Inflammatory macrophage treated with lipopolysaccharide for 4 hours (primary cell): ENCODE measurements around the gene TMEM158.
A peak's percentile ranks its signal among the peaks of the same experiment; 100 is the strongest.

ENCODE experiments used
- DNase-seq: peaks from one replicate; pipeline ENCODE4 v3.0.0-alpha.2; 2020

TMEM158 gene

DNA sequence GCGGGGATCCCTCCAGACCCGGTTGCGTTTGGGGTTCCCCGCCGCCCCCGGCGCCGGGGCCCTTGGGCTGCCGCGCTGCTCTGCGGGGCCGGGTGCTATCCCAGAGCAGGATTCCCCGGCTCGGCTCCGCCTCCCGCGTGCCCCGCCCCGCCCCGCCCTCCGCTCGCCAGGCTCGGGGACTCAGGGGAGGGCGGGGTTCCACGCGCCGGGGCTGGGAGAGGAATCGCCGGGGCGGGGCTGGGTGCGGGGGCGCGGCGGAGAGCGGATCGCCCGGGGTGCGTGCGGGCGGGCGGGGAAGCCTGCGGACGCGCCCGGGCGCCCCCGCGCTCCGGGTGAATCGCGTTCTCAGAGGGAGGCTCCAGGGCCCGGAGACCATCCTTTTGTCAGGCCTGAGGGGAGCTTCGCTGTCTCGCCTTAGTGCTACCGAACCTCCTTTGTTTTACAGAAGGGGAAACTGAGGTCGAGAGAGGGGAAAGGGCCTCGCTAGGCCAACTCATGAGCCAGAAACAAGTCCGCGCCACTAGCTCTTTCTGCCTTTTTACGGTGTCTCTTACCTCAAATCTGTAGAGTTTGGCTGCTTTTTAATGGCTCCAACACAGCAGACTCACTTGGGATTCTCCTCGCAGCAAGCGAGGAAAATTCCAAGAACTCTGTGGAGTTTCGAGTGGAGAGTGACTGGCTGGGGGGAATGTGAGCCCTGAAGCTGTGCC is at the start of gene TMEM158:
Gene TMEM158, minus strand, starts transcription at position 82 of the 710 bp plus-strand sequence. CDS start 260 bp downstream, outside the sequence.
- peak; percentile 82 for DNase-seq

DNA sequence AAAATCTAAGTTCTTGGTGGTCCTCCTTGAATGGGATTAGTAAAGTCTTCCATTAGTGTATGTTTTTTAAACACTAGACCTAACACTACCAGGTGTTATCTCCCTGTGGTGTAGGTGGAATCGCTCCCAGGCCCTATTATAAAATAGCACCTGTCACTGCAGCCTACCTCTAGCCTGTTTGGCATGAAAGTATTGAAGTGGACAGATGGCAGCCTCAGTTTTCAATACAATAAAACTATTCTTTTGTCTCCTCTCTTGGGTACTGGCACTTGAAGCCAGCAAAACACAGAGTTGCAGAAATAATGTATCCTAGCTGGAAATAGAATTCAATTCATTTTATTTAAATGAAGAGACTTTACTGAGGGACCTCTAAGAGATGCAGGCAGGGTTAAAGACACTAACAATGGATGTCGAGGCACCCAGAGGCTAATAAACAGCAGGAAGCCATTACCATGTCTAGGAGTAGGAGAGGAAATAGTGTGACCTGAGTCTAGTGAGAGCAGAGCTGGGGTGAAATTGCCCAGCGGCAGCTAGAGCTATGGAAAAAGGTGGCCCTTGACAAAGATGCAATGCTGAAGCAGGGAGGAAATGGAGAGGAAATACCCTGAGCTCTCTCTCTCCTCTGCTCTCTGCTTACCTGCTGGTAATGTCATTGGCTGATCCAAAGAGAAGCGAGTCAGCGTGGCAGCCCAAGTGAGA is 49.1 kb upstream of the TMEM158 start:
- DNase-seq, result no peak

- DNase-seq, result peak; percentile 85
Observed at GRCh38 chr3:45273681-45274515, 47.8 kb upstream of the TMEM158 start.

GRCh38 chr3:45272828-45273470 is 46.9 kb upstream of the TMEM158 start:
- no peak for DNase-seq

DNA sequence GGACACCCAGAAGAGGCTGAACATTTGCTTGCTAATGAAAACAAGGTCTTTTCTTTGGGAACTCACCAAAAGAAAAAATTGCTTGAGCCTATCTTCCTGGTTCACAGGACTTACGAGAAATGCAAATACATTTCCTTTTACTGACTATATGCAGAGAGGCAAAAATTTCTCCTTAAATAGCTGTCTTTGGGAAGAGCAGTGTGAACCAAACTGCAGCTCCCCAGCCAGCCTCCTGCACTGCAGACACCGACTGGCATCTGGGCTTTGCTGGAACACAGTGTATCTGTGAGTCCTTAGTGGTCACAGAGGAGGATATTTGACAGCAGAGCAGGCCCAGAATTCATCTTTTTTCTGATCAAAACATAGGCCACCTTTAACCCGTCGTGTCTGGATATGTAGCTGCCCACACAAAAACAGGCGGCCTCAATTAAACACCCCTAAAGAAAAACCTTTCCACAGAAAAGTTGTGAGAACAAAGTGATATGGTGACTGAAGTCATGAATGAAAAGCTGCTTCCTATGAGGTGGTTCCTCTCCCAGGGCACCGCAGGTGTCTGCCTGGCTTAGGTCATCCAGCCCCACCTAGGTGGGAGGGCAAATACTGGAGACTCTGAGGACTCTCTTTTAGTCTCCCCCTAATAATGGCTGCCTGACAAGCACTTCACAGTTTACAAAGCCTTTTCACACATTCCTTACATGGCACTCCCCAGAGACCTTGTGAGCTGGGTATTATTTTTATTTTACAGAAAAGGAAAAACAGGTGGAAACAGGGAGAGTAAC is 46.1 kb upstream of the TMEM158 start:
- no peak for DNase-seq

DNA sequence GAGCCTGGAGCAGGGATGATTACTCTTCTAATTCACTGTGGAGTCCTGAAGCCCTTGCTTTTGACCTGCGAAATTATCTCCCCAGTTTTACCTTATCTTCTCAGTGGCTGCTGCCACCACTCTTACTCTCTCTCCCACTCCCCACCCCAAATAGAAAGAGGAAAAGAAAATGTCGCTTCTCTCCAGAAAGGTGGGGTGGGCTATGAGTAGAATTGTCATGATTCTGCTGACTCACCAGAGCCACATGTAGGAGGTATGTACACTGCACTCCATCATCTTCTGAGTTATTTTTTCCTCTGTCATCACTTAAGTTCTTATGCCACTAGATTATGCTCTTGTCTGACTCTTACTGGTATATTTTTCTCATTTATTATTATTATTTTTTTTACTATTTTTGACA is 43.9 kb upstream of the TMEM158 start:
- DNase-seq, result no peak

DNA sequence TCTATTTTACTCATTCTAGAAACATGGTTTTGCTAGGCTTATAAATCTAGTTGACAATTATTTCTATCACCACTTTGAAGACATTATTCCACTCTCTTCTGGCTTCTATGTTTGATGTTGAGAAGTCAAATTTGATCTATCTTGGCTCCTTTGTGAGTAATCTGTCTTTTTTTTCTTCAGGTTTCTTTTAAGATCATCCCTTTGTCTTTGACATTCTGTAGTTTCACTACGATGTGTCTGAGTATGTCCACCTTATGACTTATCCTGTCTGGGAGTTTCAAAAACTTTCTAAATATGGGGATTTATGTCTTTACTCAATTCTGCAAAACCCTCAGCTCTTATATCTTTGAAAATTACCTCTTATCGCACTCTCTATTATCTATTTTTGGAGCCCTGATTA is 41.0 kb upstream of the TMEM158 start:
- DNase-seq, result no peak

GRCh38 chr3:45261333-45262110 is 35.4 kb upstream of the TMEM158 start:
- DNase-seq, result peak; percentile 44

GRCh38 chr3:45259133-45259532 is 33.0 kb upstream of the TMEM158 start:
- peak; percentile 87 for DNase-seq

- peak; percentile 86 for DNase-seq
Observed at GRCh38 chr3:45258317-45258716, 32.2 kb upstream of the TMEM158 start.

DNA sequence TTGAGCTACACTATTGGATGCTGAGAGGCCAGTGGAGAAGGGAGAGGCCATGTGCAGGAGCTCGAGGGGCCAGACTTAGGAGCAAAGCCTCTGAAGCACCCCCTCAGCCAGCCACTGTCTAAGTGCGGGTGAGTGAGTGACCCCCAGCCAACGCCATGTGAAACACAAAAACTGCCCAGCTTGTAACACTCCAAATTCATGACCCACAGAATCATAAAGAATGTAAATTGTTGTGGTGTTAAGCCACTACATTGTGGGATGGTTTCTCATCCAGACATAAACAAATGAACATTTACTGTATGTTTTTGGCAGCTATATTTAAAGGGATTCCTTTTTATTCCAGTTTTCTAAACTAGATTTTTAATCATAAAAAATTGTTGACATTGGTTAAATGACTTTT is 27.2 kb upstream of the TMEM158 start:
- DNase-seq, result no peak

DNA sequence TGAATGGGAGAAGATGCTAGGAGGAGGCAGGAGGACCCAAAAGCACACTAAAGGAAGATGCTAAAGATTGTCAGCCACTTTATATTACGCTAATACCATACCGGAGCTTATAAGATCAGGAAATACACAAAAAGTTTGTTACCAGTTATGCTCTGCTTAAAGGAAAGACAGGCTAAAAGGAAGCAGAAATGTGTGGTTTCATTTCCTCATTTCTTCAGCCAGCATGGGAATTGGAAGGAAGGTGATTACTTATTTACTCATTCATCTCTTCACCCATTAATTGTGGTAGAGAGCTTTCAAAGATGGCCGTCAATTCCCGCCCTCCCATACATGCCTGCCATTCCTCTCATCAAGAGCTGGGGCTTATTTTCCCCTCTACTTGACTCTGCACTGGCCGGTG is 26.7 kb upstream of the TMEM158 start:
- DNase-seq, result peak; percentile 68

DNA sequence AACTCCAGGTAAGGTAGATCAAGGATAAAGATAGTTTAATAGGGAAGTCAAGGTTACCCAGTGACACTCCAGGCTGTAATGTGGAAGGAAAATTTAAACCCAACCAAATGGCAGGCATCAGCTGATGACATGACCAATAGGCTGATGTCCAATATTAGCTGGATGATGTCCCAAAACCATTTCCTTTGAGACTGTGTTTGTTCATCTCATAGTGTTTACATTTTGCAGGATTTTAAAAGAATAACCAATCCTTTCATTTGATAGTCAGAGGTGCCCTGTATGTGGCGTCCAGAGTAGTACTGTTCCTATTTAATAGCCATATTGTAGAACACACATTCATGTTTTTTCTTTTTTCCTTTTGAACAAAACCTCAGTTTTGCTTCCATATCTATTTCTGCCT is 23.3 kb upstream of the TMEM158 start:
- no peak for DNase-seq

DNA sequence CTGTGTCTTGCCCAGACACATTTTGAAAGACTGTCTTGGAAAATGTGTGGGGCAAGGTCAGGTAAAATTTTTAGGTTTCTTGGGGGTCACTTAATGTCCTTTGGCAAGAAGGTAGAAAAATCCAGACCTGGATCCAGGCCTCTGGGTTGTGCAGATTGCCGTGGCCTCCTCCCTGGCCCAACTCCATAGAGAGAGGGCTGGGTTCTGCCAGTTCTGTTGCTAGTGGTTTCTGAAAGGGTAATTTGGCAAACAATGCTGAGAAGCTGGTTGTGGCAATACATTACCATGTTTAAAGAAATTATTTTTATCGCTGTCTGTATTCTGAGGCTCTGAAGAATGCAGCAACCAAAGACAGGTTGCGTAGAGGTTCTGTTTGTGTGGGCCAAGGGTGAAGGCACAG is 20.2 kb upstream of the TMEM158 start:
- no peak for DNase-seq

GRCh38 chr3:45244356-45244755 is 18.3 kb upstream of the TMEM158 start:
- DNase-seq, result no peak

DNA sequence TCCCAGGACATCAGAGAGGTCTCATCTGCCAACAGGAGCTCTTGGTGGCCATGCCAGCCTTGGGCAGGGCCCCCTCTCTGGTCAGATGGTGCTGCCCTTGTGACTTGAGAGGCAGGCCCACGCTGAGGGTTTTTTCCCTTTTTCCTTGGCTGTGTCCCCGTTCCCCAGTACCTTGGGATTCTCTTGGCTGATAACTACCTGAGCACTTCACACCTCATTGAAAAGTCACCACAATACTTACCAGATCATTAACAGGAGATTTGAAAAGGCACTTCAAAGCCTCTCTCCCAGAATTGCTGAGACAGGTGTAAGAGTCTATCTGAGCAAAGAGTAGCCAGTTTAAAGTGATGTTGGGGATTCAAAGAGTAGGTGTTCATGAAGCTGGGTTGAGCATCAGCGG is 15.1 kb upstream of the TMEM158 start:
- no peak for DNase-seq

GRCh38 chr3:45240292-45240691 is 14.2 kb upstream of the TMEM158 start:
- DNase-seq, result no peak

- DNase-seq, result no peak
Observed at GRCh38 chr3:45239254-45239653, 13.2 kb upstream of the TMEM158 start.

GRCh38 chr3:45236964-45237363 is 10.9 kb upstream of the TMEM158 start:
- no peak for DNase-seq

GRCh38 chr3:45235409-45235808 is 9.3 kb upstream of the TMEM158 start:
- no peak for DNase-seq

GRCh38 chr3:45234250-45234649 is 8.2 kb upstream of the TMEM158 start:
- DNase-seq, result no peak

- no peak for DNase-seq
Observed at GRCh38 chr3:45232521-45232920, 6.4 kb upstream of the TMEM158 start.
